Measurements from ENCODE around the gene PCDHA6.

GRCh38 chr5:140794595-140795258, 33.0 kb upstream of the PCDHA6 start, which contains the start of gene PCDHA2:
- no peak for TF ChIP-seq CTCF (IDR thresholded peaks at IDR 0.05)
- TF ChIP-seq EP300 (IDR thresholded peaks at IDR 0.05) = no peak
